ENCODE results near the gene SH2D3A.

DNA sequence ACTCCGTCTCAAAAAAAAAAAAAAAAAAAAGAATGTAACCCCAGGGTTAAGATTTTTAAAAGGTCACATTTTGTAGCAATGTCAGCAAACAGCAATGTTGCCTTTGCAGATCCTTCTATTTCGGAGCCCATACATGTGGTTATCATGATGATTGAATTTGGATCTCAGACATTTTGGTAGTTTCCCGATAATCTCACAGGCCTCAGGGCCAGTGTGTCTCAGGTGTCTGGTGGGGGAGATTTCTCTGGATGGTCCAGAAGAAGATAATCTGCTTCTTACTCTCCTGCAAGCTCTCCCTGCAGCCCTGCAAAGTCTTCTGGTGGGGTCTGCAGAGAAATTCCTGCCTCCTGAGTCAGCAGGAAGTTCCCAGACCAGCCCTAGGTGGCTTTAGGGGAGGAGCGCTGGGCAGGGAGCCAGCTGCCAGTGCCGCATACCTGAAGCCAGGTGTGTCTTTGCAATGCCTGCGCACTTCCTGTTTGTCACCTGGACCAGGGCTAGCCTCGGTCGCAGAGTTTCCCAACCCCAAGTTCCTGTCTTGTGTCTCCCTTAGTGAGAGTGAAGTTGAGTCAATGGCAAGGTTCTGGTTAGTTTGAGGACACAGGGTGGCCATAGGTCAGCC lies 1.4 kb downstream of the SH2D3A start:
- TF ChIP-seq POLR2A (IDR thresholded peaks at IDR 0.05), result no peak
- TF ChIP-seq, protein P1, sequence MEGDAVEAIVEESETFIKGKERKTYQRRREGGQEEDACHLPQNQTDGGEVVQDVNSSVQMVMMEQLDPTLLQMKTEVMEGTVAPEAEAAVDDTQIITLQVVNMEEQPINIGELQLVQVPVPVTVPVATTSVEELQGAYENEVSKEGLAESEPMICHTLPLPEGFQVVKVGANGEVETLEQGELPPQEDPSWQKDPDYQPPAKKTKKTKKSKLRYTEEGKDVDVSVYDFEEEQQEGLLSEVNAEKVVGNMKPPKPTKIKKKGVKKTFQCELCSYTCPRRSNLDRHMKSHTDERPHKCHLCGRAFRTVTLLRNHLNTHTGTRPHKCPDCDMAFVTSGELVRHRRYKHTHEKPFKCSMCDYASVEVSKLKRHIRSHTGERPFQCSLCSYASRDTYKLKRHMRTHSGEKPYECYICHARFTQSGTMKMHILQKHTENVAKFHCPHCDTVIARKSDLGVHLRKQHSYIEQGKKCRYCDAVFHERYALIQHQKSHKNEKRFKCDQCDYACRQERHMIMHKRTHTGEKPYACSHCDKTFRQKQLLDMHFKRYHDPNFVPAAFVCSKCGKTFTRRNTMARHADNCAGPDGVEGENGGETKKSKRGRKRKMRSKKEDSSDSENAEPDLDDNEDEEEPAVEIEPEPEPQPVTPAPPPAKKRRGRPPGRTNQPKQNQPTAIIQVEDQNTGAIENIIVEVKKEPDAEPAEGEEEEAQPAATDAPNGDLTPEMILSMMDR (IDR thresholded peaks at IDR 0.05), result no peak
- no peak for TF ChIP-seq EP300 (IDR thresholded peaks at IDR 0.05)
- peak in 1 of 3 donors; percentile 45 for TF ChIP-seq POLR2AphosphoS5 (IDR thresholded peaks at IDR 0.05)
